Loucy (cell line): ENCODE measurements around the gene CLDN5.

Experiments used
- CTCF ChIP-seq: fragments of 200-600 bp; sonication (generic); conservative IDR thresholded peaks from 2 replicates; pipeline ENCODE4 v1.5.1; 2014; ENCODE audit warnings: mild to moderate bottlenecking, antibody characterized with exemption, low read length
- EZH2phosphoT487 ChIP-seq: fragments of 200-600 bp; IDR thresholded peaks from 2 replicates; pipeline ENCODE4 v1.6.1; 2018; ENCODE audit warnings: antibody characterized with exemption, mild to moderate bottlenecking, moderate library complexity, borderline replicate concordance

GRCh38 chr22:19503869-19504268 lies 20.3 kb downstream of the CLDN5 start:
- TF ChIP-seq CTCF: peak; percentile 37
- TF ChIP-seq EZH2phosphoT487: no peak
